Left lung (tissue), 10 donors: ENCODE data around the gene TGFBI. TPM values are rescaled to one million over a fixed set of nuclear protein-coding genes. Genes with fewer than 3 reads are reported as not detected.

Source experiments
- ATAC-seq: fragments of 200-7000 bp; cut with Tn5 transposase; one replicate; pipeline ENCODE4 v1.9.1; 2020; ENCODE audit warnings: moderate library complexity
- DNase-seq, 4 donors: peaks; one replicate each; pipeline ENCODE4 v3.0.0-alpha.2; 2013 to 2020
- H3K27ac ChIP-seq, 2 donors: fragments of 200-600 bp; sonication (generic) in 1 of 2; one replicate each; pipeline versions ENCODE4 v1.5.0 to v1.8.0; 2020 to 2021
- H3K27me3 ChIP-seq, 2 donors: fragments of 200-600 bp; sonication (generic) in 1 of 2; one replicate each; pipeline versions ENCODE4 v1.5.0 to v1.8.0; 2020 to 2021
- H3K36me3 ChIP-seq, 2 donors: fragments of 200-600 bp; sonication (generic) in 1 of 2; one replicate each; pipeline versions ENCODE4 v1.5.0 to v1.8.0; 2020 to 2021
- H3K4me1 ChIP-seq, 2 donors: fragments of 200-600 bp; one replicate each; pipeline ENCODE4 v1.8.0; 2021
- H3K4me3 ChIP-seq, 2 donors: fragments of 200-600 bp; sonication (generic) in 1 of 2; one replicate each; pipeline versions ENCODE4 v1.5.0 to v1.8.0; 2020 to 2021; ENCODE audit warnings: mild to moderate bottlenecking in 1 of 2
- H3K9me3 ChIP-seq, 2 donors: fragments of 200-600 bp; sonication (generic) in 1 of 2; one replicate each; pipeline versions ENCODE4 v1.5.0 to v1.8.0; 2020 to 2021
- intact Hi-C, 2 donors: fragments of 100-400 bp; cut with DNase I; formaldehyde crosslinking; loops; one replicate each; pipeline versions ENCODE4 v1.11.2 to v1.14.2; 2022
- polyA plus RNA-seq, 6 donors: library from polyadenylated mRNA; unstranded; fragments of 120-200 nt; gene quantifications; one replicate each; pipeline ENCODE4 v1.2.1, GENCODE V29; 2013; ENCODE audit not compliant: insufficient read length in 6 of 6
- total RNA-seq, 2 donors: library from RNA; stranded (reverse); fragmentation: NEBNext Ultra II Directional; extraction: Animal tissue kit (Norgen Biotek cat#: 25700); gene quantifications; one replicate each; pipeline ENCODE4 v1.2.1, GENCODE V29; 2021
- TF ChIP-seq, protein P1 (sequence below), 2 donors: fragments of 200-600 bp; sonication (generic) in 1 of 2; IDR thresholded peaks; one replicate each; pipeline versions ENCODE4 v1.5.0 to v1.8.0; 2021; ENCODE audit warnings: antibody characterized with exemption in 2 of 2
- donor health status: DM: no; HTN: yes; CAD: no.
- donor health status: DM: no; HTN: no; CAD: no.

Gene TGFBI
- total and polyA plus RNA-seq, 8 donors, result 124 to 222 (median 146) TPM

- H3K4me3 ChIP-seq, result no peak overlapping the region
- no peaks in the 10 kb centered on the region for H3K27me3 ChIP-seq
- H3K4me1 ChIP-seq, result peaks cover 14 to 69% of the 10 kb centered on the region in 2 donors
- intact Hi-C loops, result no loop called here
- no peak for ATAC-seq
- H3K27ac ChIP-seq, result peak overlapping the region in 1 of 2 donors; percentile 9
- H3K9me3 ChIP-seq, result no peaks in the 10 kb centered on the region
- TF ChIP-seq, protein P1, sequence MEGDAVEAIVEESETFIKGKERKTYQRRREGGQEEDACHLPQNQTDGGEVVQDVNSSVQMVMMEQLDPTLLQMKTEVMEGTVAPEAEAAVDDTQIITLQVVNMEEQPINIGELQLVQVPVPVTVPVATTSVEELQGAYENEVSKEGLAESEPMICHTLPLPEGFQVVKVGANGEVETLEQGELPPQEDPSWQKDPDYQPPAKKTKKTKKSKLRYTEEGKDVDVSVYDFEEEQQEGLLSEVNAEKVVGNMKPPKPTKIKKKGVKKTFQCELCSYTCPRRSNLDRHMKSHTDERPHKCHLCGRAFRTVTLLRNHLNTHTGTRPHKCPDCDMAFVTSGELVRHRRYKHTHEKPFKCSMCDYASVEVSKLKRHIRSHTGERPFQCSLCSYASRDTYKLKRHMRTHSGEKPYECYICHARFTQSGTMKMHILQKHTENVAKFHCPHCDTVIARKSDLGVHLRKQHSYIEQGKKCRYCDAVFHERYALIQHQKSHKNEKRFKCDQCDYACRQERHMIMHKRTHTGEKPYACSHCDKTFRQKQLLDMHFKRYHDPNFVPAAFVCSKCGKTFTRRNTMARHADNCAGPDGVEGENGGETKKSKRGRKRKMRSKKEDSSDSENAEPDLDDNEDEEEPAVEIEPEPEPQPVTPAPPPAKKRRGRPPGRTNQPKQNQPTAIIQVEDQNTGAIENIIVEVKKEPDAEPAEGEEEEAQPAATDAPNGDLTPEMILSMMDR (IDR thresholded peaks at IDR 0.05), result no peak
- peak in 2 of 4 donors; percentile 83 to 91 for DNase-seq
- H3K36me3 ChIP-seq, result no peaks in the 10 kb centered on the region
Measured at GRCh38 chr5:136018814-136019783, 9.7 kb upstream of the TGFBI start.

GRCh38 chr5:136020001-136020382, 8.8 kb upstream of the TGFBI start:
- Histone ChIP-seq H3K4me1 (peaks cover 9 to 60% of the 10 kb centered on the region in 2 donors), H3K27ac (peak overlapping the region; percentile 9 to 66), H3K27me3 (no peaks in the 10 kb centered on the region), H3K4me3 (no peak overlapping the region), H3K36me3 (no peaks in the 10 kb centered on the region), H3K9me3 (no peaks in the 10 kb centered on the region)
- no peak for DNase-seq
- intact Hi-C loops, result no loop called here
- no peak for ATAC-seq
- TF ChIP-seq, protein P1 (IDR thresholded peaks at IDR 0.05), result no peak

DNA sequence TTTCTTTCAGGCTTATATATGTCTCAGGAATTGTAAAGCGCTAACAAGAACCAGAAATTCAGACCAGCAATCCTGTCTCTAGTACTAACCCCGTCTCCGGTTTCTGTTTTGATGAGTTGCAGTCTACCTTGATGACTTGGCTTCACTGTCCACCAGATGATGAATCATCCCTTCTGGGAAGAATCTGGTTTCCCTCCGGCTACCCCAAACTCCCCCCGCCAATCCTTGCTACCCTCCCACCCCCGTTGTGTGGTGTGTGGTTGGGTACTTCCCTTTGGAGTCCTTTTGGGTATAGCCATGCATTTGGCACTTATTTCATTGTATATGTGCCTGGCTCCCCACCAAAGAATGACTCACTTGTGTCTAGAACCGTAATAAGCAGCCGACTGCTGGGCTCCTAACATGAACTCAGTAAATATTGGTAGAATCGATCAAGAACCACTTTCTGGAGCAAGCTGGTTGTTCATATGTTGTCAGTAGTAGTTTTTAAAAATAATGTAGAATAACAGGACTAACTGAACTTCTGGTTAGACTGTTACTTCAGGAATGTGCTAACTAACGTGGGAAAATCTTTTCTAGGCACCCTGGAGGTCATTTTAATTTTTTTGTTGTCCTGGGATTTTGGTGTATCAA, 8.3 kb upstream of the TGFBI start:
- intact Hi-C loops, result no loop called here
- Histone ChIP-seq H3K27ac (peak overlapping the region; percentile 9 to 66), H3K4me3 (no peak overlapping the region), H3K27me3 (no peaks in the 10 kb centered on the region), H3K36me3 (no peaks in the 10 kb centered on the region), H3K9me3 (no peaks in the 10 kb centered on the region), H3K4me1 (peaks cover 9 to 58% of the 10 kb centered on the region in 2 donors)
- TF ChIP-seq, protein P1 (IDR thresholded peaks at IDR 0.05), result no peak
- DNase-seq, result peak in 1 of 4 donors; percentile 66
- ATAC-seq, result peak; percentile 56

- peak overlapping the region in 1 of 2 donors; percentile 66 for H3K27ac ChIP-seq
- H3K9me3 ChIP-seq, result no peaks in the 10 kb centered on the region
- intact Hi-C loops, result no loop called here
- no peaks in the 10 kb centered on the region for H3K27me3 ChIP-seq
- ATAC-seq, result peak; percentile 32
- no peak overlapping the region for H3K4me3 ChIP-seq
- TF ChIP-seq, protein P1 (IDR thresholded peaks at IDR 0.05), result no peak
- H3K4me1 ChIP-seq, result peaks cover 9 to 56% of the 10 kb centered on the region in 2 donors
- H3K36me3 ChIP-seq, result no peaks in the 10 kb centered on the region
- DNase-seq, result no peak
Measured at GRCh38 chr5:136021016-136021405, 7.8 kb upstream of the TGFBI start.

GRCh38 chr5:136022965-136023364, 5.8 kb upstream of the TGFBI start:
- Histone ChIP-seq H3K36me3 (no peaks in the 10 kb centered on the region), H3K27me3 (no peaks in the 10 kb centered on the region), H3K27ac (no peak overlapping the region), H3K4me1 (peaks cover 9 to 36% of the 10 kb centered on the region in 2 donors), H3K9me3 (no peaks in the 10 kb centered on the region), H3K4me3 (no peak overlapping the region)
- no peak for ATAC-seq
- no peak for DNase-seq
- intact Hi-C loops, result no loop called here
- TF ChIP-seq, protein P1 (IDR thresholded peaks at IDR 0.05), result no peak
